CD14-positive monocyte (primary cell): ENCODE data around the gene RPTOR. TPM values are rescaled to one million over a fixed set of nuclear protein-coding genes. Genes with fewer than 3 reads are reported as not detected.

ENCODE experiments used
- DNase-seq, 3 donors: peaks; one replicate each; pipeline ENCODE4 v3.0.0-alpha.2; 2011 to 2022
- H2AFZ ChIP-seq: 2 replicates; pipeline ENCODE4 v1.6.0; 2012; ENCODE audit warnings: mild to moderate bottlenecking, low read depth, low read length, inconsistent platforms; ENCODE audit not compliant: insufficient read depth, poor library complexity, severe bottlenecking
- H3K27ac ChIP-seq, 2 donors: 1 replicate in 1 of 2; 2 replicates in 1 of 2; pipeline ENCODE4 v1.5.1; 2012 to 2013; ENCODE audit warnings: low read length in 2 of 2, control low read depth in 1 of 2, inconsistent platforms in 1 of 2, low read depth in 1 of 2, mild to moderate bottlenecking in 1 of 2
- H3K27me3 ChIP-seq, 2 donors: one replicate each; pipeline versions ENCODE4 v1.6.0 to v1.6.1; 2011 to 2013; ENCODE audit warnings: low read length in 2 of 2; ENCODE audit not compliant: control insufficient read depth in 2 of 2, insufficient read depth in 2 of 2
- H3K36me3 ChIP-seq, 2 donors: replicated peaks in 1 of 2; 1 replicate in 1 of 2; 2 replicates in 1 of 2; pipeline versions ENCODE4 v1.5.1 to v1.6.1; 2012 to 2013; ENCODE audit warnings: low read length in 2 of 2, control low read depth in 1 of 2, inconsistent platforms in 1 of 2, mild to moderate bottlenecking in 1 of 2; ENCODE audit not compliant: insufficient read depth in 2 of 2, control insufficient read depth in 1 of 2
- H3K4me1 ChIP-seq, 2 donors: 1 replicate in 1 of 2; 2 replicates in 1 of 2; pipeline versions ENCODE4 v1.5.1 to v1.6.1; 2012 to 2013; ENCODE audit warnings: low read length in 2 of 2, control low read depth in 1 of 2, inconsistent platforms in 1 of 2, mild to moderate bottlenecking in 1 of 2, moderate library complexity in 1 of 2; ENCODE audit not compliant: insufficient read depth in 2 of 2, control insufficient read depth in 1 of 2
- H3K4me2 ChIP-seq: replicated peaks from 2 replicates; pipeline ENCODE3; 2012; ENCODE audit warnings: low read length, moderate library complexity, mild to moderate bottlenecking; ENCODE audit not compliant: poor library complexity, severe bottlenecking; ENCODE audit errors: extremely low read depth
- H3K4me3 ChIP-seq, 3 experiments: fragments of 200-600 bp in 1 of 3; sonication (generic) in 1 of 3; replicated peaks in 1 of 3; 1 replicate in 2 of 3; 2 replicates in 1 of 3; pipeline ENCODE4 v1.5.1; 2011 to 2013; ENCODE audit warnings: low read length in 3 of 3, mild to moderate bottlenecking in 3 of 3, control low read depth in 2 of 3, low read depth in 2 of 3, inconsistent platforms in 1 of 3, moderate library complexity in 1 of 3
- H3K79me2 ChIP-seq: 2 replicates; pipeline ENCODE4 v1.6.0; 2012; ENCODE audit warnings: mild to moderate bottlenecking, control low read depth, inconsistent platforms, low read length, moderate library complexity; ENCODE audit not compliant: insufficient read depth
- H3K9ac ChIP-seq: 2 replicates; pipeline ENCODE4 v1.6.0; 2017; ENCODE audit warnings: low read length, mild to moderate bottlenecking; ENCODE audit not compliant: insufficient read depth, poor library complexity, severe bottlenecking
- H3K9me3 ChIP-seq, 2 donors: replicated peaks in 1 of 2; 1 replicate in 1 of 2; 2 replicates in 1 of 2; pipeline versions ENCODE4 v1.5.1 to v1.6.1; 2012 to 2013; ENCODE audit warnings: low read length in 2 of 2, control low read depth in 1 of 2; ENCODE audit not compliant: control insufficient read depth in 1 of 2, insufficient read depth in 1 of 2
- H4K20me1 ChIP-seq: 2 replicates; pipeline ENCODE4 v1.6.0; 2012; ENCODE audit warnings: mild to moderate bottlenecking, low read length, control low read depth, moderate library complexity; ENCODE audit not compliant: insufficient read depth
- H3K27ac Mint-ChIP-seq, 7 donors: one replicate each; pipeline ENCODE4 v1.8.0; 2020; ENCODE audit warnings: mild to moderate bottlenecking in 7 of 7, mixed read lengths in 7 of 7, moderate library complexity in 6 of 7, inconsistent platforms in 2 of 7
- H3K27me3 Mint-ChIP-seq, 3 donors: one replicate each; pipeline ENCODE4 v1.8.0; 2021 to 2022; ENCODE audit warnings: low read depth in 3 of 3, mild to moderate bottlenecking in 3 of 3, mixed read lengths in 3 of 3, moderate library complexity in 3 of 3, inconsistent platforms in 1 of 3
- H3K36me3 Mint-ChIP-seq, 2 donors: one replicate each; pipeline ENCODE4 v1.8.0; 2020; ENCODE audit warnings: mixed read lengths in 2 of 2, inconsistent platforms in 1 of 2, mild to moderate bottlenecking in 1 of 2
- H3K4me1 Mint-ChIP-seq: one replicate; pipeline ENCODE4 v1.8.0; 2020; ENCODE audit warnings: mild to moderate bottlenecking, mixed read lengths
- H3K4me3 Mint-ChIP-seq, 2 donors: one replicate each; pipeline ENCODE4 v1.8.0; 2020; ENCODE audit warnings: mild to moderate bottlenecking in 2 of 2, mixed read lengths in 2 of 2, moderate library complexity in 1 of 2
- H3K9me3 Mint-ChIP-seq, 7 donors: one replicate each; pipeline ENCODE4 v1.8.0; 2020 to 2022; ENCODE audit warnings: mixed read lengths in 7 of 7, mild to moderate bottlenecking in 6 of 7, moderate library complexity in 6 of 7, inconsistent platforms in 2 of 7
- CTCF ChIP-seq: fragments of 200-600 bp; IDR thresholded peaks from one replicate; pipeline ENCODE4 v1.8.0; 2022; ENCODE audit warnings: antibody characterized with exemption, mild to moderate bottlenecking
- WGBS: methylation state at CpG from one replicate; pipeline ENCODE4 v1.1.5; 2013; ENCODE audit warnings: missing lambda C conversion rate; ENCODE audit not compliant: insufficient coverage; 5-methylcytosine and 5-hydroxymethylcytosine counted together
- intact Hi-C, 2 donors: fragments of 100-400 bp; cut with micrococcal nuclease; formaldehyde crosslinking; loops; one replicate each; pipeline versions ENCODE4 v1.15.0 to v1.15.1; 2023
- polyA plus RNA-seq, 3 donors: library from polyadenylated mRNA; depleted of rRNA in 1 of 3; unstranded in 2 of 3; stranded (reverse) in 1 of 3; fragments of 300-500 nt in 2 of 3; fragments of >200 nt in 1 of 3; fragmentation: Illumina TruSeq in 2 of 3; gene quantifications; 1 replicate in 2 of 3; 2 replicates in 1 of 3; pipeline ENCODE4 v1.2.3, GENCODE V29; 2012 to 2021

The RPTOR gene
- polyA plus RNA-seq, 3 donors: 1.1 to 8.7 (median 2.6) TPM

DNA sequence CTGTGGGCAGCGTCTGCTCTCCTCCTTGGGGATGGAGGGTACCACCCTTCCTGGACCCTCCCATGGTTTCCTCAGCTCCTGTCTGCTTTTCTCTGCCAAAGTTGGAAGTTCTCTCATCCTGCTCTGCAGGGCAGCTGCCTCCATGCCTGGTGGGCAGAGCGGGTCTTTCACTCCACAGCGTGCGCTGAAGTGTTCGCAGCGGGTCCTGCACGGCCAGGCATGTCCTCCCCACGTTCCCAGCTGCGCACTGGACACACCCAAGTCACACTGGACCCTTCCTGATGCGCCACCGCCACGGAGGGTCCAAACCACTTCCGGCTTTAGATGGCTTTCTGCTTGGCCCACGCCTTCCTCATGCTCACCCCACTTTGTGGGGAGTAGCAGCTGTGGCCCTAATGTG lies 34.5 kb upstream of the RPTOR start:
- peaks cover 11 to 13% (median 12%) of the 10 kb centered on the region in 3 donors for H3K27me3 Mint-ChIP-seq
- intact Hi-C loops: no loop called here
- Histone ChIP-seq H3K9me3 (no peaks in the 10 kb centered on the region), H4K20me1 (no peaks in the 10 kb centered on the region), H3K27ac (no peak overlapping the region), H3K4me1 (no peaks in the 10 kb centered on the region), H3K9ac (no peak overlapping the region), H3K4me2 (no peak overlapping the region), H3K27me3 (no peaks in the 10 kb centered on the region), H3K36me3 (no peaks in the 10 kb centered on the region), H3K4me3 (no peak overlapping the region), H3K79me2 (no peaks in the 10 kb centered on the region), H2AFZ (no peak overlapping the region)
- no peaks in the 10 kb centered on the region for H3K4me1 Mint-ChIP-seq
- H3K9me3 Mint-ChIP-seq: peaks cover 0 to 3% (median 0%) of the 10 kb centered on the region in 7 donors
- no peak for TF ChIP-seq CTCF
- no peak overlapping the region for H3K27ac Mint-ChIP-seq
- H3K36me3 Mint-ChIP-seq: no peaks in the 10 kb centered on the region
- H3K4me3 Mint-ChIP-seq: no peak overlapping the region
- 68% methylated on average over 9 of the region's 14 CpGs for WGBS
- no peak for DNase-seq

DNA sequence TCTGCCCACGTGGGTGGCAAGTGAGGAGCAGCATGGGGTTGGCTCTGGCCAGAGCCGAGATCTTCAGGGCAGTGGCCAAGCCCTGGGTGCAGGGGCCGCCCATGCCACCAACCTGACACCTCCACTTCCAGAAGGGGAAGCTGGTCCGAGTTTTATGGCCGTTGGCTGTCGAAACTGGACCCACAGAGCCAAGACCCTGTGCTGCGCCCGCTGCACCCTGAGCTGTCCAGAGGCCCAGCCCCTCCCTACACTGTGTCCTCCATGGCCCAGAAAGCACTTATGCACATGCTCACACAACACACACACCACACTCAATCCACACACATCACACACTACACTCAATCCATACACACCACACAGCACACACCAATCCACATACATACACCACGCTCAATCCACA lies 33.9 kb upstream of the RPTOR start:
- no peak overlapping the region for H3K9ac ChIP-seq
- no peak overlapping the region for H3K4me2 ChIP-seq
- no peak for TF ChIP-seq CTCF
- H3K36me3 ChIP-seq: no peaks in the 10 kb centered on the region
- no peaks in the 10 kb centered on the region for H3K79me2 ChIP-seq
- Mint-ChIP-seq H3K27me3 (peaks cover 10 to 15% (median 11%) of the 10 kb centered on the region in 3 donors), H3K36me3 (no peaks in the 10 kb centered on the region), H3K4me1 (no peaks in the 10 kb centered on the region), H3K27ac (no peak overlapping the region), H3K4me3 (no peak overlapping the region), H3K9me3 (peaks cover 0 to 3% (median 0%) of the 10 kb centered on the region in 7 donors)
- H3K4me1 ChIP-seq: no peaks in the 10 kb centered on the region
- H3K4me3 ChIP-seq: no peak overlapping the region
- no peak overlapping the region for H3K27ac ChIP-seq
- H3K9me3 ChIP-seq: no peaks in the 10 kb centered on the region
- DNase-seq: no peak
- 56% methylated on average over 9 of the region's 9 CpGs for WGBS
- intact Hi-C loops: no loop called here
- no peaks in the 10 kb centered on the region for H4K20me1 ChIP-seq
- no peak overlapping the region for H2AFZ ChIP-seq
- H3K27me3 ChIP-seq: no peaks in the 10 kb centered on the region
